SH-SY5Y (cell line): ENCODE measurements around the gene CACNG8.

Source experiments
- GATA2 ChIP-seq: IDR thresholded peaks from 2 replicates; pipeline ENCODE4 v1.6.1; 2011; ENCODE audit warnings: mild to moderate bottlenecking, low read depth, low read length
- GATA3 ChIP-seq: IDR thresholded peaks from 2 replicates; pipeline ENCODE4 v1.6.1; 2011; ENCODE audit warnings: low read depth, mild to moderate bottlenecking, low read length, moderate library complexity

DNA sequence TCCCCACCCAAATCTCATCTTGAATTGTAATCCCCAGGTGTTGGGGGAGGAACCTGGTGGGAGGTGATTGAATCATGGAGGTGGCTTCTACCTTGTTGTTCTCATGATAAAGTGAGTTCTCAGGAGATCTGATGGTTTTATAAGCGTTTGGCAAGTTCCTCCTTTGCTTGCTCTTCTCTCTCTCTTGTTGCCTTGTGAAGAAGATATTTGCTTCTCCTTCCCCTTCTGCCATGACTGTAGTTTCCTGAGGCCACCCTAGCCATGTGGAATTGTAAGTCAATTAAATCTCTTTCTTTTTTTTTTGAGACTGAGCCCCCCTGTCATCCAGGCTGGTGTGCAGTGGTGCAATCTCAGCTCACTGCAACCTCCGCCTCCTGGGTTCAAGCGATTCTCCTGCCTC lies 66.6 kb downstream of the CACNG8 start:
- no peak for TF ChIP-seq GATA3
- no peak for TF ChIP-seq GATA2
